Suprapubic skin (tissue), 4 donors: ENCODE data around the gene SCYGR7. TPM values are rescaled to one million over a fixed set of nuclear protein-coding genes. Genes with fewer than 3 reads are reported as not detected.
"Not testable (repeated sequence)": the region's sequence is repeated elsewhere in the genome, so short reads cannot be mapped to it uniquely, and the experiment has no call there.

Experiments
- DNase-seq, 2 donors: peaks; one replicate each; pipeline ENCODE4 v3.0.0-alpha.2; 2019; ENCODE audit warnings: low spot score in 2 of 2
- H3K27ac ChIP-seq: fragments of 200-600 bp; sonication (generic); one replicate; pipeline ENCODE4 v1.5.1; 2019
- H3K27me3 ChIP-seq: fragments of 200-600 bp; sonication (generic); one replicate; pipeline ENCODE4 v1.5.1; 2019
- H3K36me3 ChIP-seq: fragments of 200-600 bp; sonication (generic); one replicate; pipeline ENCODE4 v1.5.1; 2019
- H3K4me1 ChIP-seq: fragments of 200-600 bp; sonication (generic); one replicate; pipeline ENCODE4 v1.5.1; 2019
- H3K4me3 ChIP-seq: fragments of 200-600 bp; sonication (generic); one replicate; pipeline ENCODE4 v1.5.1; 2019; ENCODE audit warnings: mild to moderate bottlenecking
- H3K9me3 ChIP-seq: fragments of 200-600 bp; sonication (generic); one replicate; pipeline ENCODE4 v1.5.1; 2019
- EP300 ChIP-seq: sonication (generic); formaldehyde crosslinking; IDR thresholded peaks from one replicate; pipeline ENCODE4 v1.6.1; 2017; ENCODE audit warnings: antibody characterized with exemption
- POLR2A ChIP-seq, 2 donors: fragments of 450-650 bp; IDR thresholded peaks; one replicate each; pipeline ENCODE4 v1.6.1; 2017; ENCODE audit warnings: antibody characterized with exemption in 2 of 2, mild to moderate bottlenecking in 2 of 2, moderate library complexity in 2 of 2
- POLR2AphosphoS5 ChIP-seq, 3 donors: sonication (generic); formaldehyde crosslinking; IDR thresholded peaks; one replicate each; pipeline ENCODE4 v1.6.1; 2017; ENCODE audit warnings: antibody characterized with exemption in 3 of 3
- WGBS: methylation state at CpG from one replicate; pipeline ENCODE4 v1.1.5; 2018; 5-methylcytosine and 5-hydroxymethylcytosine counted together
- total RNA-seq, 4 donors: library from RNA; depleted of rRNA; stranded (reverse); fragments of >200 nt; gene quantifications; one replicate each; pipeline ENCODE4 v1.1.0, GENCODE V29; 2016
- TF ChIP-seq, protein P1 (sequence below), 2 donors: fragments of 200-600 bp in 1 of 2; fragments of 450-650 bp in 1 of 2; sonication (generic) in 1 of 2; IDR thresholded peaks; one replicate each; pipeline ENCODE4 v1.5.1; 2016 to 2019; ENCODE audit warnings: antibody characterized with exemption in 2 of 2, mild to moderate bottlenecking in 1 of 2, moderate library complexity in 1 of 2

Gene SCYGR7
- total RNA-seq, 4 donors from 2014 or later: not detected

- Histone ChIP-seq H3K4me3 (no peak overlapping the region), H3K4me1 (peaks cover 9% of the 10 kb centered on the region), H3K36me3 (no peaks in the 10 kb centered on the region), H3K27ac (no peak overlapping the region), H3K27me3 (no peaks in the 10 kb centered on the region), H3K9me3 (no peaks in the 10 kb centered on the region)
- 100% methylated on average over 2 of the region's 2 CpGs for WGBS
- DNase-seq: no peak
- TF ChIP-seq EP300: no peak
- TF ChIP-seq, protein P1, sequence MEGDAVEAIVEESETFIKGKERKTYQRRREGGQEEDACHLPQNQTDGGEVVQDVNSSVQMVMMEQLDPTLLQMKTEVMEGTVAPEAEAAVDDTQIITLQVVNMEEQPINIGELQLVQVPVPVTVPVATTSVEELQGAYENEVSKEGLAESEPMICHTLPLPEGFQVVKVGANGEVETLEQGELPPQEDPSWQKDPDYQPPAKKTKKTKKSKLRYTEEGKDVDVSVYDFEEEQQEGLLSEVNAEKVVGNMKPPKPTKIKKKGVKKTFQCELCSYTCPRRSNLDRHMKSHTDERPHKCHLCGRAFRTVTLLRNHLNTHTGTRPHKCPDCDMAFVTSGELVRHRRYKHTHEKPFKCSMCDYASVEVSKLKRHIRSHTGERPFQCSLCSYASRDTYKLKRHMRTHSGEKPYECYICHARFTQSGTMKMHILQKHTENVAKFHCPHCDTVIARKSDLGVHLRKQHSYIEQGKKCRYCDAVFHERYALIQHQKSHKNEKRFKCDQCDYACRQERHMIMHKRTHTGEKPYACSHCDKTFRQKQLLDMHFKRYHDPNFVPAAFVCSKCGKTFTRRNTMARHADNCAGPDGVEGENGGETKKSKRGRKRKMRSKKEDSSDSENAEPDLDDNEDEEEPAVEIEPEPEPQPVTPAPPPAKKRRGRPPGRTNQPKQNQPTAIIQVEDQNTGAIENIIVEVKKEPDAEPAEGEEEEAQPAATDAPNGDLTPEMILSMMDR (IDR thresholded peaks at IDR 0.05): no peak
- TF ChIP-seq POLR2AphosphoS5 (IDR thresholded peaks at IDR 0.05): no peak
- no peak for TF ChIP-seq POLR2A (IDR thresholded peaks at IDR 0.05)
These were observed 11.6 kb upstream of the SCYGR7 start for GRCh38 chr2:227716501-227716900.

- H3K27ac ChIP-seq: peak within 1 kb of the TSS; percentile 39
- 2% methylated on average over 33 of the region's 35 CpGs for WGBS
- TF ChIP-seq, protein P1 (IDR thresholded peaks at IDR 0.05): no peak
- TF ChIP-seq EP300 (no peak), POLR2A (IDR thresholded peaks at IDR 0.05) (no peak), POLR2AphosphoS5 (IDR thresholded peaks at IDR 0.05) (no peak)
These were observed 10.2 kb upstream of the SCYGR7 start, which contains the start of gene SLC19A3 for GRCh38 chr2:227717687-227718567. SLC19A3 (minus strand) TSS chr2:227718028; CDS start chr2:227702318, 15,710 bp downstream.

GRCh38 chr2:227719641-227720040, 8.5 kb upstream of the SCYGR7 start:
- no peak overlapping the region for H3K27ac ChIP-seq
- TF ChIP-seq EP300 (no peak), POLR2AphosphoS5 (IDR thresholded peaks at IDR 0.05) (no peak)
- TF ChIP-seq, protein P1 (IDR thresholded peaks at IDR 0.05): no peak
- no peak overlapping the region for H3K4me3 ChIP-seq
- no peaks in the 10 kb centered on the region for H3K36me3 ChIP-seq
- no peaks in the 10 kb centered on the region for H3K27me3 ChIP-seq
- WGBS: 94% methylated on average over 4 of the region's 4 CpGs
- DNase-seq: no peak
- H3K9me3 ChIP-seq: no peaks in the 10 kb centered on the region
- peaks cover 9% of the 10 kb centered on the region for H3K4me1 ChIP-seq

More at GRCh38 chr2:227717687-227718567, 10.2 kb upstream of the SCYGR7 start, which contains the start of gene SLC19A3:
- Histone ChIP-seq H3K36me3 (no peaks in the 10 kb centered on the region), H3K4me3 (peak within 1 kb of the TSS; percentile 46), H3K9me3 (no peaks in the 10 kb centered on the region), H3K27me3 (no peaks in the 10 kb centered on the region), H3K4me1 (peaks cover 9% of the 10 kb centered on the region)
- peak; percentile 88 to 92 for DNase-seq

DNA sequence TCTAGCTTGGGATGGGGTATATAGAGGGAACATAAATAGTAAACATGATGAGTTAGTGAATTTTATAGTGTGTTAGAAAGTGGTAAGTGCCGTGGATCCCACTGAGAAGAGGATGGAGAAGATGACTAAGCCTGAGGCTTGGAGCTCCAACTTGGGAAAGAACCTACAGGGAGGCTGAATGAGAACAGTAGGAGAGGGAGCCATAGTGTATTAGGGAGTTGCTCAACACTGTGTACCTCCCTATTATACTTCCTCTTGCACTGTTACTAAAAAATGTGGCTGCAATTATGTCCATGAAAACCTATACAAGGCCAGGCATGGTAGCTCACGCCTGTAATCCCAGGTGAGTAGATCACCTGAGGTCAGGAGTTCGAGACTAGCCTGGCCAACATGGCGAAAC, 7.5 kb upstream of the SCYGR7 start:
- no peaks in the 10 kb centered on the region for H3K27me3 ChIP-seq
- H3K4me3 ChIP-seq: no peak overlapping the region
- 89% methylated on average over 4 of the region's 4 CpGs for WGBS

GRCh38 chr2:227722821-227723220, 5.3 kb upstream of the SCYGR7 start:
- WGBS: 91% methylated on average over 7 of the region's 7 CpGs

More for the DNA sequence above, 7.5 kb upstream of the SCYGR7 start:
- Histone ChIP-seq H3K9me3 (no peaks in the 10 kb centered on the region), H3K36me3 (no peaks in the 10 kb centered on the region), H3K27ac (no peak overlapping the region), H3K4me1 (peaks cover 9% of the 10 kb centered on the region)
- TF ChIP-seq POLR2A (IDR thresholded peaks at IDR 0.05): no peak
- TF ChIP-seq, protein P1 (IDR thresholded peaks at IDR 0.05): no peak
- no peak for TF ChIP-seq POLR2AphosphoS5 (IDR thresholded peaks at IDR 0.05)
- no peak for TF ChIP-seq EP300
- DNase-seq: no peak

More at GRCh38 chr2:227722821-227723220, 5.3 kb upstream of the SCYGR7 start:
- H3K4me1 ChIP-seq, H3K9me3 ChIP-seq, H3K36me3 ChIP-seq, DNase-seq, H3K27ac ChIP-seq, H3K4me3 ChIP-seq, H3K27me3 ChIP-seq: not testable (repeated sequence)
